K562 (cell line): ENCODE data around the gene ADD2. TPM values are rescaled to one million over a fixed set of nuclear protein-coding genes. Genes with fewer than 3 reads are reported as not detected.

Source experiments
- ATAC-seq: fragments of 200-7000 bp; cut with Tn5 transposase; 3 replicates; pipeline ENCODE4 v1.9.1; 2020; ENCODE audit warnings: moderate library complexity
- BruUV-seq: library from RNA; stranded (reverse); fragments of 400-500 nt; replicated peaks from 2 replicates; lab custom pipeline; 2021; lab: Mats Ljungman, UMichigan
- CTCF ChIA-PET: fragments of 300-600 bp; formaldehyde crosslinking; extraction: SDS; loops from one replicate; lab custom pipeline; 2021; ENCODE audit warnings: low intra/inter-chr PET ratio; lab: Yijun Ruan, JAX
- POLR2A ChIA-PET: fragments of 300-600, 350-650 bp; sonication (Branson Sonifier 250); formaldehyde crosslinking; extraction: SDS; loops from one replicate; lab custom pipeline; 2021; ENCODE audit warnings: antibody characterized with exemption, inconsistent platforms; lab: Yijun Ruan, JAX
- DNase-seq, 4 experiments: peaks; one replicate each; pipeline versions ENCODE4 v3.0.0 to v3.0.0-alpha.2; 2011 to 2018; ENCODE audit warnings: low spot score in 3 of 4, mixed read lengths in 3 of 4; ENCODE audit errors: extremely low read depth in 1 of 4
- FAIRE-seq: peaks from 2 replicates; lab custom pipeline; 2011; peaks lifted over from hg19 to GRCh38; lab: Jason Lieb, UNC
- H2AFZ ChIP-seq: 2 replicates; pipeline ENCODE4 v1.6.0; 2011; ENCODE audit warnings: low read depth, low read length, control low read depth, inconsistent platforms
- H3K27ac ChIP-seq: fragments of 200-600 bp; 3 replicates; pipeline ENCODE4 v1.8.0; 2011; ENCODE audit warnings: low read depth, mild to moderate bottlenecking, control low read depth, inconsistent platforms, low read length, moderate library complexity, mixed read lengths; ENCODE audit errors: extremely low read depth
- H3K27me3 ChIP-seq, 2 experiments: fragments of 300-600 bp in 1 of 2; 2 replicates in 1 of 2; 3 replicates in 1 of 2; pipeline versions ENCODE4 v1.6.0 to v1.8.0; 2011; ENCODE audit warnings: inconsistent platforms in 2 of 2, low read length in 2 of 2, mild to moderate bottlenecking in 1 of 2, mixed read lengths in 1 of 2, moderate library complexity in 1 of 2; ENCODE audit not compliant: control insufficient read depth in 2 of 2, insufficient read depth in 2 of 2
- H3K36me3 ChIP-seq: fragments of 300-600 bp; 3 replicates; pipeline ENCODE4 v1.8.0; 2011; ENCODE audit warnings: mild to moderate bottlenecking, low read length, inconsistent platforms; ENCODE audit not compliant: control insufficient read depth, insufficient read depth
- H3K4me1 ChIP-seq, 2 experiments: fragments of 200-600 bp in 1 of 2; replicated peaks in 1 of 2; 2 replicates in 1 of 2; 3 replicates in 1 of 2; pipeline versions ENCODE4 v1.5.1 to v1.8.0; 2011; ENCODE audit warnings: inconsistent platforms in 2 of 2, low read length in 2 of 2, mild to moderate bottlenecking in 1 of 2, mixed read lengths in 1 of 2, moderate library complexity in 1 of 2; ENCODE audit not compliant: control insufficient read depth in 2 of 2, insufficient read depth in 2 of 2
- H3K4me2 ChIP-seq: 2 replicates; pipeline ENCODE4 v1.6.1; 2011; ENCODE audit warnings: low read length, control low read depth, inconsistent platforms, mixed read lengths; ENCODE audit not compliant: insufficient read depth
- H3K4me3 ChIP-seq: fragments of 200-600 bp; sonication (generic), shearing (Covaris generic); 2 replicates; pipeline ENCODE4 v1.5.1; 2016; ENCODE audit warnings: control low read depth, inconsistent platforms
- H3K79me2 ChIP-seq: fragments of 200-600 bp; 3 replicates; pipeline ENCODE4 v1.8.0; 2011; ENCODE audit warnings: low read length, inconsistent platforms; ENCODE audit not compliant: control insufficient read depth, insufficient read depth
- H3K9ac ChIP-seq, 2 experiments: 2 replicates each; pipeline versions ENCODE4 v1.6.0 to v1.6.1; 2011; ENCODE audit warnings: low read depth in 2 of 2, low read length in 2 of 2, control low read depth in 1 of 2, inconsistent platforms in 1 of 2, mild to moderate bottlenecking in 1 of 2, mixed read lengths in 1 of 2; ENCODE audit not compliant: insufficient read depth in 1 of 2
- H3K9me1 ChIP-seq: one replicate; pipeline ENCODE4 v1.6.0; 2011; ENCODE audit warnings: inconsistent platforms, mild to moderate bottlenecking, low read length, moderate library complexity; ENCODE audit not compliant: control insufficient read depth, insufficient read depth
- H3K9me3 ChIP-seq: replicated peaks from 2 replicates; pipeline ENCODE4 v1.5.1; 2011; ENCODE audit warnings: low read depth, low read length, inconsistent platforms; ENCODE audit not compliant: control insufficient read depth, insufficient read depth
- H4K20me1 ChIP-seq: replicated peaks from 2 replicates; pipeline ENCODE4 v1.6.1; 2011; ENCODE audit warnings: low read length, inconsistent platforms, mixed read lengths; ENCODE audit not compliant: control insufficient read depth, insufficient read depth
- GABPB2 ChIP-seq: fragments of 250-450 bp; sonication (Bioruptor Pico); conservative IDR thresholded peaks from 2 replicates; pipeline ENCODE4 v1.5.1; 2021; ENCODE audit warnings: mild to moderate bottlenecking
- HMGN3 ChIP-seq: IDR thresholded peaks from 2 replicates; pipeline ENCODE4 v1.6.1; 2011; ENCODE audit warnings: borderline replicate concordance, low read depth, mild to moderate bottlenecking, mixed read lengths, low read length; ENCODE audit not compliant: insufficient read length; ENCODE audit errors: extremely low read depth
- KDM2B ChIP-seq: fragments of 250-450 bp; sonication (Bioruptor Pico); IDR thresholded peaks from 2 replicates; pipeline ENCODE4 v1.8.0; 2021; ENCODE audit warnings: mild to moderate bottlenecking, moderate library complexity
- KLF1 ChIP-seq: fragments of 450-650 bp; IDR thresholded peaks from 2 replicates; pipeline ENCODE4 v1.6.1; 2016; ENCODE audit warnings: missing genetic modification characterization, missing compliant biosample characterization
- KLF13 ChIP-seq: fragments of 450-650 bp; IDR thresholded peaks from 2 replicates; pipeline ENCODE4 v1.6.1; 2016; ENCODE audit warnings: missing genetic modification characterization, low read depth, mild to moderate bottlenecking, missing compliant biosample characterization, moderate library complexity, borderline replicate concordance
- KLF16 ChIP-seq: IDR thresholded peaks from 2 replicates; pipeline ENCODE4 v1.6.1; 2016; ENCODE audit warnings: antibody characterized with exemption
- MTA3 ChIP-seq: fragments of 450-650 bp; formaldehyde crosslinking; IDR thresholded peaks from 2 replicates; pipeline ENCODE4 v1.6.1; 2017; ENCODE audit warnings: mild to moderate bottlenecking, borderline replicate concordance
- POLR2AphosphoS5 ChIP-seq: IDR thresholded peaks from 2 replicates; pipeline ENCODE4 v1.6.1; 2011; ENCODE audit warnings: mild to moderate bottlenecking, low read depth, low read length, moderate library complexity; ENCODE audit not compliant: control insufficient read depth, insufficient read depth
- PTRF ChIP-seq: fragments of 450-650 bp; IDR thresholded peaks from 2 replicates; pipeline ENCODE4 v1.6.1; 2016; ENCODE audit warnings: mild to moderate bottlenecking, missing genetic modification characterization, missing compliant biosample characterization
- TCF7L2 ChIP-seq: fragments of 150-350 bp; IDR thresholded peaks from 2 replicates; pipeline ENCODE4 v1.6.1; 2016; ENCODE audit warnings: low read depth, mild to moderate bottlenecking, low read length, moderate library complexity
- TCFL5 ChIP-seq: fragments of 250-450 bp; sonication (Bioruptor Pico); conservative IDR thresholded peaks from 2 replicates; pipeline ENCODE4 v1.6.1; 2021; ENCODE audit warnings: mild to moderate bottlenecking, moderate library complexity, matching md5 sums
- ZNF197 ChIP-seq: fragments of 200-800 bp; sonication (Bioruptor generic); IDR thresholded peaks from 2 replicates; pipeline ENCODE4 v1.6.1; 2016; ENCODE audit warnings: low read depth, missing genetic modification characterization, missing compliant biosample characterization
- WGBS: fragments of 100-300 bp; shearing (Covaris generic); methylation state at CpG from one replicate; pipeline ENCODE4 v1.1.6; 2016; ENCODE audit warnings: low coverage, mixed read lengths; ENCODE audit not compliant: insufficient coverage; ENCODE audit errors: missing lambda C conversion rate; 5-methylcytosine and 5-hydroxymethylcytosine counted together
- in situ Hi-C: fragments of 300-500 bp; cut with MboI; formaldehyde crosslinking; loops from 4 replicates; pipeline ENCODE4 v1.15.0; 2018; ENCODE audit warnings: inconsistent platforms, mixed read lengths
- intact Hi-C: fragments of 100-400 bp; cut with micrococcal nuclease; formaldehyde crosslinking; loops from 2 replicates; pipeline ENCODE4 v1.14.2; 2022
- polyA plus RNA-seq, 8 experiments: library from polyadenylated mRNA; depleted of rRNA in 4 of 8; stranded (reverse) in 5 of 8; unstranded in 3 of 8; fragments of >200 nt; fragmentation: Nextera tagmentation in 2 of 8; fragmentation: Illumina TruSeq in 1 of 8; extraction: Ambion mirVana in 2 of 8; extraction: Trizol in 1 of 8; gene quantifications; 2 replicates each; pipeline versions ENCODE4 v1.2.1 to v1.2.3, GENCODE V29; 2011 to 2014; ENCODE audit warnings: inconsistent platforms in 1 of 8, missing spikeins in 1 of 8
- total RNA-seq, 7 experiments: library from RNA; depleted of rRNA in 6 of 7; stranded (reverse); fragments of >200 nt in 6 of 7; fragmentation: Illumina TruSeq in 2 of 7; extraction: Trizol in 2 of 7; gene quantifications; 2 replicates each; pipeline versions ENCODE4 v1.2.1 to v1.2.3, GENCODE V29; 2011 to 2021; ENCODE audit warnings: low replicate concordance in 1 of 7
- TF ChIP-seq, protein P1 (sequence below), 2 experiments: IDR thresholded peaks in 1 of 2; conservative IDR thresholded peaks in 1 of 2; 2 replicates each; pipeline ENCODE4 v1.6.1; 2016; ENCODE audit warnings: low read depth in 2 of 2, mild to moderate bottlenecking in 1 of 2, missing compliant biosample characterization in 1 of 2, missing genetic modification characterization in 1 of 2, moderate library complexity in 1 of 2

Gene ADD2
- total and polyA plus RNA-seq, 9 of the 15 experiments (the other 6 are each of a cell fraction or from before 2014, with no cell fraction given), result 3.5 to 63.0 (median 36.2) TPM

DNA sequence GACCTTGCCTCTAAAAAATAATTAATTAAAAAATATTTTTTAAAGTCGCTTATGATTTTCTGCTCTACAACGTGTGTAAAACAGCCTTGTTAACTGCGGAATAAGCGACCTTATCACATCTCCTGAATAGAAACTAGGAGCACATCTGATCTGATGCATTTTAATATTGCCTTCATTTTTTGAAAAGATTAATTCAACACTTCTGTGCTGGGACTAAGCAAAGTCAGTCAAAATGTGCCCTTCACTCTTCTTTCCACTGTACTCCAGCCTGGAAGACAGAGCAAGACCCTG lies 39.8 kb upstream of the ADD2 start:
- in situ Hi-C loops (no loop called here), intact Hi-C loops (no loop called here)
- DNase-seq, result no peak
- Histone ChIP-seq H4K20me1 (0 out of 2 replicates have a peak, but pooled peaks cover 3% of the 10 kb centered on the region), H3K27ac (no peak overlapping the region), H3K4me1 (no peaks in the 10 kb centered on the region), H3K79me2 (no peaks in the 10 kb centered on the region), H3K9me3 (no peaks in the 10 kb centered on the region), H3K9me1 (no peaks in the 10 kb centered on the region), H3K27me3 (peaks cover 24 to 42% of the 10 kb centered on the region in 2 experiments), H3K4me2 (no peak overlapping the region), H2AFZ (no peak overlapping the region), H3K4me3 (no peak overlapping the region), H3K36me3 (no peaks in the 10 kb centered on the region), H3K9ac (no peak overlapping the region)
- no TSS peak for BruUV-seq
- no peak for FAIRE-seq
- TF ChIP-seq PTRF (no peak), ZNF197 (CRISPR knock-in tag) (no peak), KLF1 (tag) (no peak), POLR2AphosphoS5 (no peak), KDM2B (CRISPR knock-in tag) (no peak), TCFL5 (CRISPR knock-in tag) (no peak), MTA3 (no peak), GABPB2 (CRISPR knock-in tag) (no peak), HMGN3 (no peak), KLF13 (no peak), TCF7L2 (no peak), KLF16 (no peak)
- TF ChIP-seq, protein P1, sequence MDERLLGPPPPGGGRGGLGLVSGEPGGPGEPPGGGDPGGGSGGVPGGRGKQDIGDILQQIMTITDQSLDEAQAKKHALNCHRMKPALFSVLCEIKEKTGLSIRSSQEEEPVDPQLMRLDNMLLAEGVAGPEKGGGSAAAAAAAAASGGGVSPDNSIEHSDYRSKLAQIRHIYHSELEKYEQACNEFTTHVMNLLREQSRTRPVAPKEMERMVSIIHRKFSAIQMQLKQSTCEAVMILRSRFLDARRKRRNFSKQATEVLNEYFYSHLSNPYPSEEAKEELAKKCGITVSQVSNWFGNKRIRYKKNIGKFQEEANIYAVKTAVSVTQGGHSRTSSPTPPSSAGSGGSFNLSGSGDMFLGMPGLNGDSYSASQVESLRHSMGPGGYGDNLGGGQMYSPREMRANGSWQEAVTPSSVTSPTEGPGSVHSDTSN (CRISPR knock-in tag; IDR thresholded peaks at IDR 0.05; ENCODE audit: low read depth), result no peak
- TF ChIP-seq, protein P1 (tag; conservative IDR thresholded peaks at IDR 0.05; ENCODE audit: low read depth), result no peak
- WGBS, result 4% methylated on average over 4 of the region's 4 CpGs
- CTCF ChIA-PET, result no interaction called here
- no peak for ATAC-seq
- POLR2A ChIA-PET, result no interaction called here
